DND-41 (cell line): Measurements from ENCODE around the gene LDLRAD2.

ENCODE experiments used
- ATAC-seq: fragments of 200-7000 bp; cut with Tn5 transposase; 3 replicates; pipeline ENCODE4 v1.9.1; 2021; ENCODE audit warnings: low read depth; ENCODE audit not compliant: insufficient read depth
- DNase-seq: peaks from one replicate; pipeline ENCODE4 v3.0.0-alpha.2; 2020
- H2AFZ ChIP-seq: 2 replicates; pipeline ENCODE4 v1.6.0; 2012; ENCODE audit warnings: low read depth, low read length
- H3K27ac ChIP-seq: 2 replicates; pipeline ENCODE4 v1.5.1; 2012; ENCODE audit warnings: low read length, inconsistent platforms
- H3K27me3 ChIP-seq: fragments of 200-600 bp; sonication (generic); 2 replicates; pipeline ENCODE4 v1.6.0; 2012; ENCODE audit warnings: low read length, mild to moderate bottlenecking, inconsistent platforms; ENCODE audit not compliant: insufficient read depth, poor library complexity
- H3K36me3 ChIP-seq: 2 replicates; pipeline ENCODE4 v1.5.1; 2012; ENCODE audit warnings: low read length, inconsistent platforms; ENCODE audit not compliant: insufficient read depth
- H3K4me1 ChIP-seq: 2 replicates; pipeline ENCODE4 v1.5.1; 2012; ENCODE audit warnings: mild to moderate bottlenecking, low read length; ENCODE audit not compliant: insufficient read depth
- H3K4me2 ChIP-seq: 2 replicates; pipeline ENCODE4 v1.6.0; 2012; ENCODE audit warnings: mild to moderate bottlenecking, moderate library complexity, low read length, inconsistent platforms; ENCODE audit not compliant: insufficient read depth
- H3K4me3 ChIP-seq, 2 experiments: fragments of 200-600 bp in 1 of 2; shearing (Covaris generic) in 1 of 2; 2 replicates each; pipeline ENCODE4 v1.5.1; 2012 to 2016; ENCODE audit warnings: inconsistent platforms in 2 of 2, low read length in 2 of 2, mild to moderate bottlenecking in 2 of 2, low read depth in 1 of 2, moderate library complexity in 1 of 2
- H3K79me2 ChIP-seq: 2 replicates; pipeline ENCODE4 v1.6.0; 2012; ENCODE audit warnings: low read length, inconsistent platforms; ENCODE audit not compliant: insufficient read depth
- H3K9ac ChIP-seq: 2 replicates; pipeline ENCODE4 v1.6.0; 2012; ENCODE audit warnings: low read depth, mild to moderate bottlenecking, inconsistent platforms, low read length, moderate library complexity
- H3K9me3 ChIP-seq: 2 replicates; pipeline ENCODE4 v1.5.1; 2012; ENCODE audit warnings: low read length, moderate library complexity, mild to moderate bottlenecking, inconsistent platforms; ENCODE audit not compliant: insufficient read depth, severe bottlenecking
- H4K20me1 ChIP-seq: 2 replicates; pipeline ENCODE4 v1.6.0; 2012; ENCODE audit warnings: low read length; ENCODE audit not compliant: insufficient read depth
- CTCF ChIP-seq: IDR thresholded peaks from 2 replicates; pipeline ENCODE4 v1.5.1; 2012; ENCODE audit warnings: borderline replicate concordance, low read length, moderate library complexity, mild to moderate bottlenecking; ENCODE audit not compliant: poor library complexity, severe bottlenecking; ENCODE audit errors: extremely low read depth
- EZH2 ChIP-seq: IDR thresholded peaks from 3 replicates; pipeline ENCODE4 v1.6.1; 2012; ENCODE audit warnings: borderline replicate concordance, low read depth, mild to moderate bottlenecking, moderate library complexity, low read length, inconsistent platforms; ENCODE audit not compliant: severe bottlenecking

LDLRAD2 gene

GRCh38 chr1:21845646-21846641 lies 33.9 kb downstream of the LDLRAD2 start:
- Histone ChIP-seq H3K27me3 (no peaks in the 10 kb centered on the region), H3K9ac (no peak overlapping the region), H3K4me1 (no peaks in the 10 kb centered on the region), H3K27ac (no peak overlapping the region), H3K9me3 (no peaks in the 10 kb centered on the region), H3K4me3 (no peak overlapping the region), H3K79me2 (no peaks in the 10 kb centered on the region), H4K20me1 (peaks cover 3% of the 10 kb centered on the region; the same call in 1 of the 2 replicates), H3K36me3 (no peaks in the 10 kb centered on the region), H3K4me2 (no peak overlapping the region), H2AFZ (no peak overlapping the region)
- ATAC-seq (no peak), DNase-seq (no peak)
- TF ChIP-seq EZH2 (no peak), CTCF (no peak)

GRCh38 chr1:21847223-21848205 lies 35.4 kb downstream of the LDLRAD2 start:
- H3K9ac ChIP-seq, result no peak overlapping the region
- no peaks in the 10 kb centered on the region for H3K27me3 ChIP-seq
- no peaks in the 10 kb centered on the region for H3K79me2 ChIP-seq
- H3K4me3 ChIP-seq, result no peak overlapping the region
- no peaks in the 10 kb centered on the region for H3K36me3 ChIP-seq
- no peak for TF ChIP-seq EZH2
- no peak for TF ChIP-seq CTCF
- no peak overlapping the region for H3K27ac ChIP-seq
- no peaks in the 10 kb centered on the region for H3K4me1 ChIP-seq
- H2AFZ ChIP-seq, result no peak overlapping the region
- DNase-seq (no peak), ATAC-seq (no peak)
- peaks cover 3% of the 10 kb centered on the region; the same call in 1 of the 2 replicates for H4K20me1 ChIP-seq
- H3K4me2 ChIP-seq, result no peak overlapping the region
- no peaks in the 10 kb centered on the region for H3K9me3 ChIP-seq

GRCh38 chr1:21848524-21849174 lies 36.6 kb downstream of the LDLRAD2 start:
- Histone ChIP-seq H2AFZ (no peak overlapping the region), H3K4me2 (no peak overlapping the region), H3K4me1 (no peaks in the 10 kb centered on the region), H3K4me3 (no peak overlapping the region), H3K9ac (no peak overlapping the region), H3K79me2 (no peaks in the 10 kb centered on the region), H4K20me1 (peaks cover 3% of the 10 kb centered on the region; the same call in 1 of the 2 replicates), H3K27me3 (no peaks in the 10 kb centered on the region), H3K27ac (no peak overlapping the region), H3K9me3 (no peaks in the 10 kb centered on the region), H3K36me3 (no peaks in the 10 kb centered on the region)
- ATAC-seq, result no peak
- TF ChIP-seq CTCF (no peak), EZH2 (no peak)
- DNase-seq, result no peak
